ENCODE measurements around the gene HSPG2. TPM values are rescaled to one million over a fixed set of nuclear protein-coding genes. Genes with fewer than 3 reads are reported as not detected.

Gene HSPG2
- total RNA-seq, 1 donor from 2014 or later: 656 TPM

- H3K27me3 Mint-ChIP-seq: no peaks in the 10 kb centered on the region
- no peak for DNase-seq (ENCODE audit: low spot score, unreplicated experiment)
- no peak overlapping the region for H3K27ac Mint-ChIP-seq
- peaks cover 18% of the 10 kb centered on the region for H3K4me1 Mint-ChIP-seq (ENCODE audit: low read depth)
- H3K4me3 Mint-ChIP-seq (ENCODE audit: low read depth): no peak overlapping the region
- TF ChIP-seq CTCF (IDR thresholded peaks at IDR 0.05; ENCODE audit: unreplicated experiment): no peak
- H3K36me3 Mint-ChIP-seq (ENCODE audit: insufficient read depth): peaks cover 14% of the 10 kb centered on the region
- no peaks in the 10 kb centered on the region for H3K9me3 Mint-ChIP-seq (ENCODE audit: low read depth)
Measured at GRCh38 chr1:21896026-21896425, 41.1 kb downstream of the HSPG2 start.

- Mint-ChIP-seq H3K4me3 (ENCODE audit: low read depth) (no peak overlapping the region), H3K4me1 (ENCODE audit: low read depth) (peaks cover 15% of the 10 kb centered on the region), H3K36me3 (ENCODE audit: insufficient read depth) (peaks cover 21% of the 10 kb centered on the region), H3K27ac (peak overlapping the region; percentile 67), H3K27me3 (no peaks in the 10 kb centered on the region), H3K9me3 (ENCODE audit: low read depth) (no peaks in the 10 kb centered on the region)
- no peak for TF ChIP-seq CTCF (IDR thresholded peaks at IDR 0.05; ENCODE audit: unreplicated experiment)
- DNase-seq (ENCODE audit: low spot score, unreplicated experiment): no peak
Measured at GRCh38 chr1:21894034-21894881, 42.9 kb downstream of the HSPG2 start.

GRCh38 chr1:21893046-21893805 is 43.9 kb downstream of the HSPG2 start:
- no peaks in the 10 kb centered on the region for H3K27me3 Mint-ChIP-seq
- DNase-seq (ENCODE audit: low spot score, unreplicated experiment): no peak
- H3K4me1 Mint-ChIP-seq (ENCODE audit: low read depth): peaks cover 14% of the 10 kb centered on the region
- no peak for TF ChIP-seq CTCF (IDR thresholded peaks at IDR 0.05; ENCODE audit: unreplicated experiment)
- H3K36me3 Mint-ChIP-seq (ENCODE audit: insufficient read depth): peaks cover 27% of the 10 kb centered on the region
- no peak overlapping the region for H3K4me3 Mint-ChIP-seq (ENCODE audit: low read depth)
- peak overlapping the region; percentile 67 for H3K27ac Mint-ChIP-seq
- H3K9me3 Mint-ChIP-seq (ENCODE audit: low read depth): no peaks in the 10 kb centered on the region

GRCh38 chr1:21891621-21892479 is 45.3 kb downstream of the HSPG2 start:
- H3K4me1 Mint-ChIP-seq (ENCODE audit: low read depth): peaks cover 8% of the 10 kb centered on the region
- TF ChIP-seq CTCF (IDR thresholded peaks at IDR 0.05; ENCODE audit: unreplicated experiment): no peak
- H3K36me3 Mint-ChIP-seq (ENCODE audit: insufficient read depth): peaks cover 25% of the 10 kb centered on the region
- no peak for DNase-seq (ENCODE audit: low spot score, unreplicated experiment)
- H3K27me3 Mint-ChIP-seq: no peaks in the 10 kb centered on the region
- no peak overlapping the region for H3K27ac Mint-ChIP-seq
- no peaks in the 10 kb centered on the region for H3K9me3 Mint-ChIP-seq (ENCODE audit: low read depth)
- no peak overlapping the region for H3K4me3 Mint-ChIP-seq (ENCODE audit: low read depth)

GRCh38 chr1:21891081-21891480 is 46.0 kb downstream of the HSPG2 start:
- Mint-ChIP-seq H3K9me3 (ENCODE audit: low read depth) (no peaks in the 10 kb centered on the region), H3K27ac (peak overlapping the region; percentile 91)
- no peak for TF ChIP-seq CTCF (IDR thresholded peaks at IDR 0.05; ENCODE audit: unreplicated experiment)

More at GRCh38 chr1:21891081-21891480, 46.0 kb downstream of the HSPG2 start:
- no peak overlapping the region for H3K4me3 Mint-ChIP-seq (ENCODE audit: low read depth)
- no peak for DNase-seq (ENCODE audit: low spot score, unreplicated experiment)
- H3K4me1 Mint-ChIP-seq (ENCODE audit: low read depth): peaks cover 13% of the 10 kb centered on the region
- peaks cover 32% of the 10 kb centered on the region for H3K36me3 Mint-ChIP-seq (ENCODE audit: insufficient read depth)
- no peaks in the 10 kb centered on the region for H3K27me3 Mint-ChIP-seq
